GM12878 (cell line): ENCODE data around the gene RBM19. TPM values are rescaled to one million over a fixed set of nuclear protein-coding genes. Genes with fewer than 3 reads are reported as not detected.

ENCODE experiments used
- ATAC-seq: fragments of 200-7000 bp; cut with Tn5 transposase; 3 replicates; pipeline ENCODE4 v1.9.1; 2020; ENCODE audit warnings: mild to moderate bottlenecking, moderate library complexity
- BruUV-seq: library from RNA; stranded (reverse); fragments of 400-500 nt; replicated peaks from 2 replicates; lab custom pipeline; 2021; lab: Mats Ljungman, UMichigan
- CTCF ChIA-PET: fragments of 300-600 bp; sonication (Branson Sonifier 250); formaldehyde crosslinking; extraction: SDS; loops from one replicate; lab custom pipeline; 2021; ENCODE audit warnings: inconsistent platforms; lab: Yijun Ruan, JAX
- POLR2A ChIA-PET: fragments of 350-600 bp; formaldehyde crosslinking; extraction: SDS; loops from one replicate; lab custom pipeline; 2021; ENCODE audit warnings: inconsistent platforms; lab: Charles Lee
- RAD21 ChIA-PET: fragments of 300-600 bp; sonication (Branson Sonifier 250); formaldehyde crosslinking; loops from one replicate; lab custom pipeline; 2023; ENCODE audit warnings: antibody characterized with exemption; ENCODE audit not compliant: unreplicated experiment; lab: Charles Lee
- SMC1A ChIA-PET: fragments of 300-600 bp; sonication (Branson Sonifier 250); formaldehyde crosslinking; loops from one replicate; lab custom pipeline; 2023; ENCODE audit not compliant: unreplicated experiment, uncharacterized antibody; lab: Charles Lee
- DNase-seq: peaks from one replicate; pipeline ENCODE4 v3.0.0-alpha.2; 2011; ENCODE audit warnings: low read depth, low spot score
- FAIRE-seq: peaks from 3 replicates; lab custom pipeline; 2011; peaks lifted over from hg19 to GRCh38; lab: Jason Lieb, UNC
- H2AFZ ChIP-seq: 2 replicates; pipeline ENCODE4 v1.6.0; 2011; ENCODE audit warnings: low read depth, low read length, control low read depth; ENCODE audit not compliant: control insufficient read depth
- H3K27ac ChIP-seq: 2 replicates; pipeline ENCODE4 v1.5.1; 2011; ENCODE audit warnings: control low read depth; ENCODE audit not compliant: control insufficient read depth, insufficient read depth
- H3K27me3 ChIP-seq, 2 experiments: replicated peaks in 1 of 2; 2 replicates each; pipeline versions ENCODE4 v1.6.0 to v1.6.1; 2011; ENCODE audit warnings: low read length in 1 of 2; ENCODE audit not compliant: control insufficient read depth in 2 of 2, insufficient read depth in 2 of 2
- H3K36me3 ChIP-seq, 2 experiments: 2 replicates each; pipeline ENCODE4 v1.5.1; 2011; ENCODE audit warnings: low read length in 1 of 2; ENCODE audit not compliant: control insufficient read depth in 2 of 2, insufficient read depth in 2 of 2
- H3K4me1 ChIP-seq: 2 replicates; pipeline ENCODE4 v1.6.1; 2011; ENCODE audit warnings: mild to moderate bottlenecking, low read length, moderate library complexity, mixed read lengths; ENCODE audit not compliant: control insufficient read depth, insufficient read depth
- H3K4me2 ChIP-seq: 2 replicates; pipeline ENCODE4 v1.6.0; 2011; ENCODE audit warnings: control low read depth; ENCODE audit not compliant: control insufficient read depth, insufficient read depth
- H3K4me3 ChIP-seq: fragments of 200-600 bp; sonication (generic); 2 replicates; pipeline ENCODE4 v1.5.1; 2016
- H3K79me2 ChIP-seq: 2 replicates; pipeline ENCODE4 v1.6.0; 2011; ENCODE audit warnings: low read length; ENCODE audit not compliant: control insufficient read depth, insufficient read depth
- H3K9ac ChIP-seq: 2 replicates; pipeline ENCODE4 v1.8.0; 2011; ENCODE audit warnings: low read length, control low read depth, mixed read lengths; ENCODE audit not compliant: control insufficient read depth, insufficient read depth
- H3K9me3 ChIP-seq: replicated peaks from 3 replicates; pipeline ENCODE4 v1.5.1; 2011; ENCODE audit warnings: mild to moderate bottlenecking, low read length; ENCODE audit not compliant: control insufficient read depth, insufficient read depth
- H4K20me1 ChIP-seq: 2 replicates; pipeline ENCODE4 v1.6.0; 2011; ENCODE audit not compliant: control insufficient read depth, insufficient read depth
- ATF7 ChIP-seq: fragments of 450-650 bp; IDR thresholded peaks from 2 replicates; pipeline ENCODE4 v1.6.1; 2016; ENCODE audit warnings: low read depth, mild to moderate bottlenecking
- BRCA1 ChIP-seq: IDR thresholded peaks from 2 replicates; pipeline ENCODE4 v1.6.1; 2011; ENCODE audit warnings: low read depth, low read length, improper control_type of control experiment
- CHD4 ChIP-seq: fragments of 200-600 bp; sonication (generic); IDR thresholded peaks from 2 replicates; pipeline ENCODE4 v1.6.1; 2016; ENCODE audit warnings: mild to moderate bottlenecking
- ESRRA ChIP-seq: IDR thresholded peaks from 2 replicates; pipeline ENCODE4 v1.6.1; 2012; ENCODE audit warnings: mild to moderate bottlenecking, low read length, improper control_type of control experiment
- FOS ChIP-seq: IDR thresholded peaks from 3 replicates; pipeline ENCODE4 v1.6.1; 2011; ENCODE audit warnings: borderline replicate concordance; ENCODE audit not compliant: insufficient read length; ENCODE audit errors: extremely low read depth
- FOXK2 ChIP-seq: fragments of 450-650 bp; IDR thresholded peaks from 2 replicates; pipeline ENCODE4 v1.6.1; 2017; ENCODE audit warnings: mild to moderate bottlenecking, moderate library complexity
- NR2F1 ChIP-seq: fragments of 450-650 bp; conservative IDR thresholded peaks from 2 replicates; pipeline ENCODE4 v1.6.1; 2017; ENCODE audit warnings: mild to moderate bottlenecking
- SMARCA5 ChIP-seq: fragments of 450-650 bp; IDR thresholded peaks from 2 replicates; pipeline ENCODE4 v1.6.1; 2017; ENCODE audit warnings: mild to moderate bottlenecking
- SPI1 ChIP-seq: IDR thresholded peaks from 2 replicates; pipeline ENCODE4 v1.6.1; 2011; ENCODE audit warnings: low read depth, mild to moderate bottlenecking, low read length, moderate library complexity, borderline replicate concordance; ENCODE audit not compliant: insufficient read depth
- TCF7 ChIP-seq: IDR thresholded peaks from 2 replicates; pipeline ENCODE4 v1.6.1; 2014; ENCODE audit warnings: antibody characterized with exemption, borderline replicate concordance
- WRNIP1 ChIP-seq: IDR thresholded peaks from 2 replicates; pipeline ENCODE4 v1.6.1; 2011; ENCODE audit warnings: low read depth, low read length, improper control_type of control experiment, borderline replicate concordance
- ZZZ3 ChIP-seq: IDR thresholded peaks from 2 replicates; pipeline ENCODE4 v1.6.1; 2011; ENCODE audit warnings: low read depth; ENCODE audit not compliant: control insufficient read depth, insufficient read length
- WGBS: methylation state at CpG from one replicate; pipeline ENCODE4 v1.1.6; 2016; ENCODE audit warnings: low lambda C conversion rate; ENCODE audit not compliant: insufficient replicate concordance, insufficient coverage; ENCODE audit errors: missing lambda C conversion rate; 5-methylcytosine and 5-hydroxymethylcytosine counted together
- in situ Hi-C: fragments of 300-500 bp; cut with MboI; formaldehyde crosslinking; loops from 9 replicates; pipeline ENCODE4 v1.14.3; 2018; ENCODE audit warnings: mixed read lengths
- intact Hi-C: fragments of 100-400 bp; cut with micrococcal nuclease; formaldehyde crosslinking; loops from one replicate; pipeline ENCODE4 v1.14.2; 2022; ENCODE audit not compliant: unreplicated experiment
- polyA plus RNA-seq, 11 experiments: library from polyadenylated mRNA; depleted of rRNA in 4 of 11; unstranded in 6 of 11; stranded (reverse) in 5 of 11; fragments of >200 nt; fragmentation: Nextera tagmentation in 4 of 11; fragmentation: Illumina TruSeq in 1 of 11; extraction: Ambion mirVana in 4 of 11; extraction: Trizol in 1 of 11; gene quantifications; 1 replicate in 1 of 11; 2 replicates in 10 of 11; pipeline versions ENCODE4 v1.2.1 to v1.2.3, GENCODE V29; 2011 to 2016; ENCODE audit warnings: inconsistent platforms in 2 of 11, missing spikeins in 2 of 11, low read depth in 1 of 11
- total RNA-seq, 4 experiments: library from RNA; depleted of rRNA in 3 of 4; stranded (reverse); fragments of >200 nt in 3 of 4; fragmentation: Illumina TruSeq in 1 of 4; extraction: Trizol in 1 of 4; gene quantifications; 2 replicates each; pipeline versions ENCODE4 v1.2.1 to v1.2.3, GENCODE V29; 2013 to 2021
- TF ChIP-seq, protein P1 (sequence below): fragments of 450-650 bp; formaldehyde crosslinking; IDR thresholded peaks from 2 replicates; pipeline ENCODE4 v1.5.0; 2022; ENCODE audit warnings: mild to moderate bottlenecking, missing genetic modification characterization
- TF ChIP-seq, protein P2 (sequence below): fragments of 450-650 bp; formaldehyde crosslinking; IDR thresholded peaks from 2 replicates; pipeline ENCODE4 v1.4.0; 2020; ENCODE audit warnings: mild to moderate bottlenecking, moderate library complexity
- TF ChIP-seq, protein P3 (sequence below): IDR thresholded peaks from 2 replicates; pipeline ENCODE4 v1.6.1; 2011; ENCODE audit warnings: borderline replicate concordance, low read depth, mild to moderate bottlenecking, moderate library complexity, low read length; ENCODE audit not compliant: insufficient read depth, poor library complexity, severe bottlenecking
- TF ChIP-seq, protein P4 (sequence below): IDR thresholded peaks from 2 replicates; pipeline ENCODE4 v1.6.1; 2012; ENCODE audit warnings: low read depth, low read length, improper control_type of control experiment

RBM19 gene
- total and polyA plus RNA-seq, 10 of the 15 experiments (the other 5 are each of a cell fraction or from before 2014, with no cell fraction given): 4.2 to 42.9 (median 28.4) TPM

DNA sequence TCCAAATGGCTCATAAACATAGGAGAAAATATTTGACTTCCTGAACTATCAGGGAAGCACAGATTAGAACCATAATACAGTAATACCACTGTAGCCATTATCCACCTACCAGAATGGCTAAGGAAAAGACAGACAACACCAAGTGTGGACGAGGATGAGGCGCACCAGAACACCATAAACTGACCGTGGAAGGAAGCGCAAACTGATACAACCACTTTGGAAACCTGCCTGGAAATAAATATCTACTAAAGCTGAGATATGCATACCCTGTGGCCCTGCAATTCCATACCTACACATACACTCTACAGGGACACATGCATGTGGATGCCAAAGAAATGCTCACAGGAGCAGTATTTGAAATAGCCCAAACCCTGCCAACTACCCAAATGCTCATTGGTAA is 60.3 kb downstream of the RBM19 start:
- no peaks in the 10 kb centered on the region for H3K27me3 ChIP-seq
- no peak overlapping the region for H3K27ac ChIP-seq
- ChIA-PET POLR2A (no interaction called here), CTCF (no interaction called here), SMC1A (no interaction called here), RAD21 (no interaction called here)
- no peak for ATAC-seq
- H3K79me2 ChIP-seq: no peaks in the 10 kb centered on the region
- FAIRE-seq: no peak
- H3K9me3 ChIP-seq: no peaks in the 10 kb centered on the region
- in situ Hi-C loops: no loop called here
- no peak overlapping the region for H3K4me2 ChIP-seq
- no peak overlapping the region for H3K4me3 ChIP-seq
- no peak overlapping the region for H3K9ac ChIP-seq
- BruUV-seq: no TSS peak
- H4K20me1 ChIP-seq: no peaks in the 10 kb centered on the region
- no peak overlapping the region for H2AFZ ChIP-seq
- H3K36me3 ChIP-seq: peaks cover 3 to 4% of the 10 kb centered on the region in 2 experiments
- WGBS: 100% methylated on average over 4 of the region's 4 CpGs
- TF ChIP-seq ZZZ3 (no peak), BRCA1 (no peak), ATF7 (no peak), SMARCA5 (no peak), FOS (no peak), TCF7 (no peak), NR2F1 (no peak), SPI1 (no peak), WRNIP1 (no peak), ESRRA (no peak), FOXK2 (no peak), CHD4 (no peak)
- TF ChIP-seq, protein P1, sequence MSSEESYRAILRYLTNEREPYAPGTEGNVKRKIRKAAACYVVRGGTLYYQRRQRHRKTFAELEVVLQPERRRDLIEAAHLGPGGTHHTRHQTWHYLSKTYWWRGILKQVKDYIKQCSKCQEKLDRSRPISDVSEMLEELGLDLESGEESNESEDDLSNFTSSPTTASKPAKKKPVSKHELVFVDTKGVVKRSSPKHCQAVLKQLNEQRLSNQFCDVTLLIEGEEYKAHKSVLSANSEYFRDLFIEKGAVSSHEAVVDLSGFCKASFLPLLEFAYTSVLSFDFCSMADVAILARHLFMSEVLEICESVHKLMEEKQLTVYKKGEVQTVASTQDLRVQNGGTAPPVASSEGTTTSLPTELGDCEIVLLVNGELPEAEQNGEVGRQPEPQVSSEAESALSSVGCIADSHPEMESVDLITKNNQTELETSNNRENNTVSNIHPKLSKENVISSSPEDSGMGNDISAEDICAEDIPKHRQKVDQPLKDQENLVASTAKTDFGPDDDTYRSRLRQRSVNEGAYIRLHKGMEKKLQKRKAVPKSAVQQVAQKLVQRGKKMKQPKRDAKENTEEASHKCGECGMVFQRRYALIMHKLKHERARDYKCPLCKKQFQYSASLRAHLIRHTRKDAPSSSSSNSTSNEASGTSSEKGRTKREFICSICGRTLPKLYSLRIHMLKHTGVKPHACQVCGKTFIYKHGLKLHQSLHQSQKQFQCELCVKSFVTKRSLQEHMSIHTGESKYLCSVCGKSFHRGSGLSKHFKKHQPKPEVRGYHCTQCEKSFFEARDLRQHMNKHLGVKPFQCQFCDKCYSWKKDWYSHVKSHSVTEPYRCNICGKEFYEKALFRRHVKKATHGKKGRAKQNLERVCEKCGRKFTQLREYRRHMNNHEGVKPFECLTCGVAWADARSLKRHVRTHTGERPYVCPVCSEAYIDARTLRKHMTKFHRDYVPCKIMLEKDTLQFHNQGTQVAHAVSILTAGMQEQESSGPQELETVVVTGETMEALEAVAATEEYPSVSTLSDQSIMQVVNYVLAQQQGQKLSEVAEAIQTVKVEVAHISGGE (CRISPR knock-in tag): no peak
- TF ChIP-seq, protein P2, sequence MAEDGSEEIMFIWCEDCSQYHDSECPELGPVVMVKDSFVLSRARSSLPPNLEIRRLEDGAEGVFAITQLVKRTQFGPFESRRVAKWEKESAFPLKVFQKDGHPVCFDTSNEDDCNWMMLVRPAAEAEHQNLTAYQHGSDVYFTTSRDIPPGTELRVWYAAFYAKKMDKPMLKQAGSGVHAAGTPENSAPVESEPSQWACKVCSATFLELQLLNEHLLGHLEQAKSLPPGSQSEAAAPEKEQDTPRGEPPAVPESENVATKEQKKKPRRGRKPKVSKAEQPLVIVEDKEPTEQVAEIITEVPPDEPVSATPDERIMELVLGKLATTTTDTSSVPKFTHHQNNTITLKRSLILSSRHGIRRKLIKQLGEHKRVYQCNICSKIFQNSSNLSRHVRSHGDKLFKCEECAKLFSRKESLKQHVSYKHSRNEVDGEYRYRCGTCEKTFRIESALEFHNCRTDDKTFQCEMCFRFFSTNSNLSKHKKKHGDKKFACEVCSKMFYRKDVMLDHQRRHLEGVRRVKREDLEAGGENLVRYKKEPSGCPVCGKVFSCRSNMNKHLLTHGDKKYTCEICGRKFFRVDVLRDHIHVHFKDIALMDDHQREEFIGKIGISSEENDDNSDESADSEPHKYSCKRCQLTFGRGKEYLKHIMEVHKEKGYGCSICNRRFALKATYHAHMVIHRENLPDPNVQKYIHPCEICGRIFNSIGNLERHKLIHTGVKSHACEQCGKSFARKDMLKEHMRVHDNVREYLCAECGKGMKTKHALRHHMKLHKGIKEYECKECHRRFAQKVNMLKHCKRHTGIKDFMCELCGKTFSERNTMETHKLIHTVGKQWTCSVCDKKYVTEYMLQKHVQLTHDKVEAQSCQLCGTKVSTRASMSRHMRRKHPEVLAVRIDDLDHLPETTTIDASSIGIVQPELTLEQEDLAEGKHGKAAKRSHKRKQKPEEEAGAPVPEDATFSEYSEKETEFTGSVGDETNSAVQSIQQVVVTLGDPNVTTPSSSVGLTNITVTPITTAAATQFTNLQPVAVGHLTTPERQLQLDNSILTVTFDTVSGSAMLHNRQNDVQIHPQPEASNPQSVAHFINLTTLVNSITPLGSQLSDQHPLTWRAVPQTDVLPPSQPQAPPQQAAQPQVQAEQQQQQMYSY (CRISPR knock-in tag): no peak
- TF ChIP-seq, protein P3, sequence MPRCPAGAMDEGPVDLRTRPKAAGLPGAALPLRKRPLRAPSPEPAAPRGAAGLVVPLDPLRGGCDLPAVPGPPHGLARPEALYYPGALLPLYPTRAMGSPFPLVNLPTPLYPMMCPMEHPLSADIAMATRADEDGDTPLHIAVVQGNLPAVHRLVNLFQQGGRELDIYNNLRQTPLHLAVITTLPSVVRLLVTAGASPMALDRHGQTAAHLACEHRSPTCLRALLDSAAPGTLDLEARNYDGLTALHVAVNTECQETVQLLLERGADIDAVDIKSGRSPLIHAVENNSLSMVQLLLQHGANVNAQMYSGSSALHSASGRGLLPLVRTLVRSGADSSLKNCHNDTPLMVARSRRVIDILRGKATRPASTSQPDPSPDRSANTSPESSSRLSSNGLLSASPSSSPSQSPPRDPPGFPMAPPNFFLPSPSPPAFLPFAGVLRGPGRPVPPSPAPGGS: no peak
- TF ChIP-seq, protein P4, sequence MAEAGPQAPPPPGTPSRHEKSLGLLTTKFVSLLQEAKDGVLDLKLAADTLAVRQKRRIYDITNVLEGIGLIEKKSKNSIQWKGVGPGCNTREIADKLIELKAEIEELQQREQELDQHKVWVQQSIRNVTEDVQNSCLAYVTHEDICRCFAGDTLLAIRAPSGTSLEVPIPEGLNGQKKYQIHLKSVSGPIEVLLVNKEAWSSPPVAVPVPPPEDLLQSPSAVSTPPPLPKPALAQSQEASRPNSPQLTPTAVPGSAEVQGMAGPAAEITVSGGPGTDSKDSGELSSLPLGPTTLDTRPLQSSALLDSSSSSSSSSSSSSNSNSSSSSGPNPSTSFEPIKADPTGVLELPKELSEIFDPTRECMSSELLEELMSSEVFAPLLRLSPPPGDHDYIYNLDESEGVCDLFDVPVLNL: no peak
- intact Hi-C loops: no loop called here
- no peak for DNase-seq
- H3K4me1 ChIP-seq: no peaks in the 10 kb centered on the region
